Measurements from ENCODE around the gene PLIN4.

Gene PLIN4

DNA sequence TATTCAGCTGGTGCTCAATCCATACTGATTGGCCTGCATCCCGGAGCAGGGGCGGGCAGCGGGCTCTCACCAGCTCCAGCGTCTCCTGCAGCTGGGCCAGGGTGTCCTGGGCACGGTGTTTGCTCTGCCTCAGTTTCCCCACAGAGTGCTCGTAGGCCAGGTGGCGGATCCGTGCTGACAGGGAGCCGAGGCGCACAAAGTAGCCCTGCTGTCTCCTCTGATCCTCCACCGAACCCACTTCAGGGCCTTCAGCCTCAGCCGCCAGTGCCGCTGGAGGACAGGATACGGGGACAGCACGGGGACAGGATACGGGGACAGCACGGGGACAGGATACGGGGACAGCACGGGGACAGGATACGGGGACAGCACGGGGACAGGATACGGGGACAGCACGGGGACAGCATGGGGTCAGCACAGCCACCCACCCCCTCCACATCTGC lies 7.3 kb upstream of the PLIN4 start:
- no peak for DNase-seq

DNA sequence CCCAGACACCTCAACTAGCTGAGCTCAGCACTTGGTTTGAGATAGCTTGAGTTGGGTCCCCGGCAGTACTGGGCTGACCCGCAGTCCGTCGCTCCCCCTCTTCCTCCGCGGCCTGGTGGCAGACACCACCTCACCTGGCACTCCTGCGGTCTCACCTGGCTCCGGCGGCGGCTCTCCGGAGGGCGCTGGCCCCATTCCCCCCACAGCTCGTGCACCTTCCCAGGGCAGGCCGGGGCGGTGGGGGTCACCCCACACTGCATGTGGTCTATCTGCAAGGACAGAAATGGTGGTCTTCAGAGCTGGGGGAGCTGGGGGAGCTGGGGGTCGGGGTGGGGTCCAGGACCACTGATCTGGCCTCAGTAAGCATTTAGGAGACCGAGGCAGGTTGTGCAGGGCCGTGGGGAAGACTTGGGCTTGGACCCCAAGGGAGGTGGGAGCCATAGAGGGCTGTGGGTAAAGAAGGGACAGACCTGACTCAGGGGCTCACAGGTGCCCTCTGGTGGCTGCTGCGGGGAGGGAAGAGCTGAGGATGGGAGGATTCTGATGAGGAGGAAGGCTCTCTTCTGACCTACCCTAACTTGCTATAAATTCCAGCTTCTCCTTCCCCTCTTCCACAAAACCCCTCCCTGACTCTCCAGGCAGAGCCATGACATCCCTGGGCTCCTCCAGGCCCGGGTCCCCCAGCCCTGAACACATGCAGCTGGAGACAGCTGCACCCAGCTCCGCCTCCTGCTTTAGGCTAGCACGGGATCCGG lies 6.7 kb upstream of the PLIN4 start:
- DNase-seq, result peak in 9 of 56 donors; percentile 5 to 38 (median 20)

DNA sequence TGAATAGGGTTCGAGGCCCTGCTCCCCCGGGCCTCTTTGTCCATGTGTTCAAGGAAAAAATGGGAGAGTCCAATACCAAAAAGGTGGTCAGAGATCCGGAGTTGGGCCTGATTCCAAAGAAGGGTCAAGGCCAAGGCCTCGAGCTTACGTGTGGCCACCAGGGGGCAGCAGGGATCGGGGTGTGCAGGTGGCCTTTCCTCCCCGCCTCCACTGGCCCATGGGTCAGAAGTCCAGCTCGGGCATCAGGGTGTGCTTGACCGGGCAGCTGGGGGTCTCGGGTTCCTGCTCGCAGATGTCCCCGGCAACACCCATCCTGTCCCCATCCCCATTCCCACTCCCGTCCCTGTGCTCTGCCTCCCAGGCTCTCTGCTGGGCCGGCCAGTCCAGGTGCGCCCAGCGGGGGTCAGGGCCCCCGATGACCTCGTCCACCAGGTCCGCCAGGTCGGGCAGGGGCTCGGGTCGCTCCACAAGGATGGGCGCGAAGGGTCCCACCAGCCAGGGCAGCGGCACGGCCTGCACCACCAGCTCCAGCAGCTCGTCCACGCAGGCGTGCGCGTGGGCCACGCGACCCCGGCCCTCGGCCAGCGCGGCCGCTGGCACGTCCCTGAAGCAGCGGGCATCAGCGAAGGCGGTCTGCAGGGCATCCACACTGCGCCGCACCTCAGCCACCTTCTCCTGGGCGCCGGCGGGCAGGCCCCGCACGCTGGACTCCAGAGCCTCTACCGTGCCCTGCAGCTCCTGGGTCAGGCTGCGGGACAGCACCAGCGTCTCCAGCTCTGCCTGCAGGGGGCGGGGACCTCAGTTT lies 5.2 kb upstream of the PLIN4 start:
- DNase-seq, result peak in 10 of 56 donors; percentile 4 to 36 (median 21)

DNA sequence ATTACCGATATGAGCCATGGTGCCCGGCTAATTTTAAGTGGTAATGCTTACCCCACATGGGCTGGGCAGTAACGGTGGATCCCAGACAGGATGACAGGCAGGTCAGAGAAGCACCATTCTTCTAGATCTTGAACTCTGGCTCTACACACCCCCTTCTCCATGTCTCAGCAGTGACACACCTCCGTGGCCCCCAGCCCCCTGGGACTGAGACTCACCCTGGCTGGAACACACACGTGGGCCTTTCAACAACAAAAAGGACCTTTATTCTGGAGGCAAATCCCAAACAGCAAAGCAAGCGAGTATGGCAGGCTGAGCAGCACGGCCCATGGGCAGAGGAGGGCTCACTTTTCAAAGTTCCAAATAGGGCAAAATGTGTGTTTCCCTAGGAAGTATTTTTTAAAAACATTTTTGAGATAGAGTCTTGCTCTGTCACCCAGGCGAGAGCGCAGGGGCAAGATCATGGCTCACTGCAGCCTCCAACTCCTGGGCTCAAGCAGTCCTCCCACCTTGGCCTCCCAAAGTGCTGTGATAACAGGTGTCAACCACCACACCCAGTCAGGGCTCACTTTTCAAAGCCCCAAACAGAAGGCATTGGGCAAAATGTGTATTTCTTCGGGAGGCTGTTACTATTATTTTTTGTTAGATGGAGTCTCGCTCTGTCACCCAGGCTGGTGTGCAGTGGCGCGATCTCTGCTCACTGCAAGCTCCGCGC lies 4.2 kb upstream of the PLIN4 start:
- no peak for DNase-seq

GRCh38 chr19:4521888-4522242 lies 3.6 kb upstream of the PLIN4 start:
- DNase-seq, result no peak

DNA sequence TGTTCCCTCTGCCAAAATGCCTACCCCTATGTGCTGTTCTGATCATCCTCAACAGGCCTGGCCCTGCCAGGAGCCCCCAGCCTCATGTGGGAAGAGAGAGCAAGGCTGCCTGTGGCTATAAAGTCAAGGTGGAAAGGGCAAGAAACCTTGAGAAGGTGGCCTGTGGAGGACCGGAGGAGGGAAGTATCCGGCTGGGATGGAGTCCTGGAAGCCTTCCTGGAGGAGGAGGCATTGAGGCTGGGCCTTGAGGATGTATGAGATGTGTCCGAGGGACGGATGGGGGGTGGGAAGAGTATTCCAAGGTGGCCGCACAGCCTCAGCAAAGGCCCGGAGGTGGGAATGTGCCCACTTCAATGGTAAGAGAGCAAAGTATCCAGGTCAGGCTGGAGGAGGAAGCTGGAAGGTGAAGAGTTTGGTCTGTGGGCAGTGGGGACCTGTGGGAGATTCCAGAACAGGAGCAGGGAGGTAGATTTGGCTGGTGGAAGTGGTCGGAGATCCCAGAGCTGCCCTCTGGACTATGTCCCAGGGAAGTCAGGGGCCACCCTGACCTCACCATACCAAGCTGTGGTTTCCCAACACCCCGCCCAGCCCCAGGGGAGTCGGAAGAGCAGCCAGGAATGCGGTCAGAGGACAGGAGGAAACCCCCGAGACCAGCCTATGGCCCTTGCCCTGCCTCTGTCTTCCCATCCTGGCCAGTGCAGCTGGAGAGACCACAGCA lies 3.0 kb upstream of the PLIN4 start:
- DNase-seq, result no peak

DNA sequence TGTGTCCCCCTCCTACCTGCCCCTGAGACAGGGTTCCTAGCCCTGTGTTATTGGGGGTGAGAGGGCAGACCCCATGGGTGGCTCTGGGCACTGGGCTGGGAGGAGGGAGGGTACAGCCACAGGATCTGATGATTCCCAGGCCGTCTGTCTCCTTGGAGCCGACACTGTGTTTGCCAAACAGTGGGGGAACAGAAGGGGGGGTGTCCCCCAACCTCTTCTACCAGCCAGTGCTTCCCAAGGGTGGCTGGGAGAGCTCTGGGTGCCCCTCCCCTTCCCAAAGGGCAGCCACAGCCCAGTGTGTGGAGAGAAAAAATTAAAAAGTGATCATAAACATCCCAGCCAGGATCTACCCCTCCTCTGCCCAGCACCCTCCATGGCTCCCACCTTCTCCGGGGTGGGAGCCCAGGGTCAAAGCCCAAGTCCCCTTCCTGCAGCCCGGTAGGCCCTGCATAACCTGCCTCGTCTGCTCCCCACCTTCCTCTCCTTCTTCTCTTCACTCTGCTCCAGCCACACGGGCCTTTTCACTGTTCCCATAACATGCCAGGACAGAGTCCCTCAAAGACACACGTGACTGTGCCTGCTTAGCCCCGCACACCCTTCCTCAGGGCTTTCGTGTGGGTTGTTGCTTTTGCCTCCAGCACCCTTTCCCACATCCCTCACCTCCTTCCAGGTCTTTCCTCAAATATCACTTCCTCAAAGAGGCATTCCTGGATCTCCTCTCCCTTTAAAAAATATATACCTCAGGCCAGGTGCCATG lies 1.4 kb upstream of the PLIN4 start:
- peak in 15 of 56 donors; percentile 4 to 59 (median 22) for DNase-seq

DNA sequence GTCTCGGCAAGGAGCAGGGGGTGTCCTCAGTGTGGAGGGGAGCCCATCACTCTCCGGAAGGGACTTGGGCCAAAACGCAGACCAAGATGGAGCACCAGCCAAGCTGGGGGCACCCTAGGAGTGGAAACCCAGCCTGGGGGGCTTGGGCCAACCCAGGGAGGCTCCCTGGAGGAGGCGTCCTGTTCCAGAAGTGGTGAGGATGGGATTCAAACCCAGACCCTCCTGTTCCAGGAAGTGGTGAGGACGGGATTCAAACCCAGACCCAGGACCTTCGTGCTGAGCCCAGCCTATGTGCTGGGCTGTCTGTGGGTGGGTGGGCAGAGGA lies 848 bp upstream of the PLIN4 start:
- DNase-seq, result no peak

DNA sequence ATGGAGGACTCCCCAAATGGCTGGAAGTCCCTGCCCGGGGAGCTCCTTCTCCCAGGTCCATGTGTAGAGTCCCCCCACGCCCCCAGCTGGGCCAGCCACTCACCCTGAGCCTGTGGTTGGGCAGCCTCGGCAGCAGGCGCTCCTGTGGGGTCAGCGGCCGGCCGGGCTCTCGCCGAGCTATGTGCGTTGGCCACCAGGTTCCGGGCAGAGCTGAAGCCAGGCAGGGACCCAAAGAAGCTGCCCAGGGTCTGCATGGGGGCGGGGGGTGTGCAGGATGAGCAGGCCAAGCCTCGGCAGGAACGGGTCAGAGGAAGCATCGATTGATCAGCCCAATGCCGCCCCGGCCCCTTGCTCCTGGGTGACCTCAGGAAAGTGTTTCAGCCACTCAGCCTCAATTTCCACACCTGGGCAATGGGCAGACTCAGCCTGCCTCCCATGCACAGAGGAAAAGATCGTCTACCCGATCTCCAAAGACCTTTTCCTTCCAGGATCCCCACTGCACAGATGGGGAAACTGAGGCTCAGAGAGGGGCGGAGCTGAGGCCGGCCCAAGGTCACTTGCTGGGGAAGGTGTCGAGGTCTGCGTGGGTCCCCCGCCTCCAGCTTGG lies 732 bp downstream of the PLIN4 start:
- no peak for DNase-seq

DNA sequence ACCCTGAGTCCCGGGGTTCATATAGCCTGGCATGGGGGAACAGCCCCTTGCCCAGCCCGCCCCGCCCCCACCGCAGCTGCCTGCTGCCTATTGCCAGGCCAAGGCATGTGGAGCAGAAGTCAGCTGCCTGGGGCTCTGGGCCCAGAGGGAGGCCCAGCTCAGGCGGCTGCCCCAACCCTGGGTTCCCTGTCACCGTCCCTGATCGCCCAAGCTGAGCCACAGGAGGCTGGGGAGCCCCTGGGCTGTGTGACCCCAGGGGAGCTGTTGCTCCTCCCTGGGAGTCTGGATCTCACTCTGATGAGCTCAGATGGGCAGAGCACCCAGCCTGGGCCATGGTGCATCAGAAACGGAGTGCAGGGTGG lies 1.4 kb downstream of the PLIN4 start:
- DNase-seq, result peak in 5 of 56 donors; percentile 2 to 46 (median 18)

DNA sequence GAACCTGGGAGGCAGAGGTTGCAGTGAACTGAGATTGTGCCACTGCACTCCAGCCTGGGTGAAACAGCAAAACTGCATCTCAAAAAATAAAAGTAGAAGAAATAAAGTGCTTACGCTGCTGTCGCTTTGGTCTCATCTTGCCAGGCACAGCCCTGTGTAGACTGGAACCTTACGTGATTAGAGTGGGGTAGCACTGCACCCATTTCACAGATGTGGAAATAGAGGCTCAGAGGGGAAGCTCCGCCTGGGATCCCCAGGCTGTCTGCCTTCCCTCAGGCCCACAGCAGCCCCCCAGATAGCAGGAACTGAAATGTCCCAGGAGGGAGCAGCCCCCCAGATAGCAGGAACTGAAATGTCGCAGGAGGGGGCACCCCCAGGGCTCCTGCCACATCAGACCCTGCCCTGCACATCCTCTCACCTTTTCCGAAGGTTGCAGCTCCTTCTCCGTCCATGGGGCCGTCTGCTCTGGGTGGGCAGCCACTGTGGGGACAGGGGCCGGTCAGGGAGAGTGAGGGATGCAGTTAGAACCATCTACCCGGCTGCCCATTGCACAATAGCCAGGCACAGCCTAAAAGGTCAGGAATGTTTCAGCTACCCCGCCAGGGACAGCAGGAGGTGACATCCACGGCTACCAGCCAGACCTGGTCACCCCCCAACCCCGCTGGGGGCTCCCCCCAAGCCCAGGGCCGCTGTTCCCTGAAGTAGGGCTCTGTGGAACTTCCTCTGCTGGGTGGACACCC lies 1.9 kb downstream of the PLIN4 start:
- no peak for DNase-seq

GRCh38 chr19:4515732-4516131 lies 2.6 kb downstream of the PLIN4 start:
- DNase-seq, result no peak

GRCh38 chr19:4513248-4513647 lies 5.0 kb downstream of the PLIN4 start:
- DNase-seq, result no peak

DNA sequence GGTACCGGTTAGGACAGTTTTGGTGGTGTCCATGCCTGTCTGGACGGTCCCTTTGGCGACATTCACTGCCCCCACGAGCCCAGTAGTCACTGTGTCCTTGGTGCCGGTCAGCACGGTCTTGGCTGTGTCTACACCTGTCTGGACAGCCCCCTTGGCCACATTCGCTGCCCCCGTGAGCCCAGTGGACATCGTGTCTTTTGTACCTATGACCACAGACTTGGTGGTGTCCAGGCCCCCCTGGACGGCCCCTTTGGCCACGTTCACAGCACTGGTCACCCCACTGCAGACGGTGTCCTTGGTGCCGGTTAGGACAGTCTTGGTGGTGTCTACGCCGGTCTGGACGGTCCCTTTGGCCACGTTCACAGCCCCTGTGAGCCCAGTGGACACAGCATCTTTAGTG lies 6.2 kb downstream of the PLIN4 start:
- no peak for DNase-seq

DNA sequence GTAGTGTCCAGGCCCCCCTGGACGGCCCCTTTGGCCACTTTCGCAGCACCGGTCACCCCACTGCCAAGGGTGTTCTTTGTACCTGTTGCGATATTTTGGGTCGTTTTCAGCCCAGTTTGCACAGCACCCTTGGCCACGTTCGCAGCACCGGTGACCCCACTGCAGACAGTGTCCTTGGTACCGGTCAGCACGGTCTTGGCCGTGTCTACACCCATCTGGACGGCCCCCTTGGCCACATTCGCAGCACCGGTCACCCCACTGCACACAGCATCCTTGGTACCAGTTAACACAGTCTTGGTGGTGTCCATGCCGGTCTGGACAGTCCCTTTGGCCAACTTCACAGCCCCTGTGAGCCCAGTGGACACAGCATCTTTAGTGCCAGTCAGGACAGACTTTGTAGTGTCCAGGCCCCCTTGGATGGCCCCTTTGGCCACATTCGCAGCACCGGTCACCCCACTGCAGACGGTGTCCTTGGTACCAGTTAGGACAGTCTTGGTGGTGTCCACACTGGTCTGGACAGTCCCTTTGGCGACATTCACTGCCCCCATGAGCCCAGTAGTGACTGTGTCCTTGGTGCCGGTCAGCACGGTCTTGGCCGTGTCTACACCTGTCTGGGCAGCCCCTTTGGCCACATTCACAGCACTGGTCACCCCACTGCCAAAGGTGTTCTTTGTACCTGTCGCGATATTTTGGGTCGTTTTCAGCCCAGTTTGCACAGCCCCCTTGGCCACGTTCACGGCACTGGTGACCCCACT lies 6.8 kb downstream of the PLIN4 start:
- DNase-seq, result no peak

- no peak for DNase-seq
These were observed 7.6 kb downstream of the PLIN4 start for GRCh38 chr19:4510435-4511255.

GRCh38 chr19:4508698-4509097 lies 9.6 kb downstream of the PLIN4 start:
- no peak for DNase-seq

DNA sequence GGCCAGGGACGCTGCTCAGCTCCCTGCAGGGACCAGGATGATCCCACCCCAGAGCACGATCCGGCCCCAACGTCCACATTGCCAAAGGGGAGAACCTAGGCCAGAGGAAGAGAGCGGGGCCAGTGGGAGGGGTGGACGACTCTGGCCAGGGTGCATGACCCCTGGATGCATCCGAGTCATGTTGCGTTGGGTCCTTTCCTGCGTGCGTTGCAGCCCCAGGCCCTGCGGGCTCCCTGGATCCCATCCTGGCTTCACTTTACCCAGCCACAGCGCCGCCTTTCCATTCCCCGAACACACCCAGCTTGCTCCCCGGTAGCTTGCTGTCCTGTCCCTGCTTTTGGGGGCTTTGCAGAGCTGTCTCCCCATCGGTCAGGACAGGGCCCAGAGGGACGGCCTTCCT lies 10.5 kb downstream of the PLIN4 start:
- DNase-seq, result no peak
